Ishikawa (cell line): ENCODE data around the gene TMEM117.

Experiments
- CEBPB ChIP-seq: IDR thresholded peaks from 2 replicates; pipeline ENCODE4 v1.6.1; 2012
- EP300 ChIP-seq: IDR thresholded peaks from 2 replicates; pipeline ENCODE4 v1.6.1; 2012; ENCODE audit warnings: borderline replicate concordance
- MAX ChIP-seq: IDR thresholded peaks from 2 replicates; pipeline ENCODE4 v1.6.1; 2012
- NFIC ChIP-seq: IDR thresholded peaks from 2 replicates; pipeline ENCODE4 v1.6.1; 2012
- RAD21 ChIP-seq: IDR thresholded peaks from 2 replicates; pipeline ENCODE4 v1.6.1; 2012; ENCODE audit warnings: low read depth
- REST ChIP-seq: IDR thresholded peaks from 2 replicates; pipeline ENCODE4 v1.6.1; 2012; ENCODE audit warnings: low read depth, mild to moderate bottlenecking
- TAF1 ChIP-seq: IDR thresholded peaks from 2 replicates; pipeline ENCODE4 v1.6.1; 2012; ENCODE audit warnings: low read depth, mild to moderate bottlenecking
- TEAD4 ChIP-seq: IDR thresholded peaks from 2 replicates; pipeline ENCODE4 v1.6.1; 2012
- YY1 ChIP-seq: IDR thresholded peaks from 2 replicates; pipeline ENCODE4 v1.6.1; 2012; ENCODE audit warnings: low read depth
- TF ChIP-seq, protein P1 (sequence below): IDR thresholded peaks from 2 replicates; pipeline ENCODE4 v1.6.1; 2012

DNA sequence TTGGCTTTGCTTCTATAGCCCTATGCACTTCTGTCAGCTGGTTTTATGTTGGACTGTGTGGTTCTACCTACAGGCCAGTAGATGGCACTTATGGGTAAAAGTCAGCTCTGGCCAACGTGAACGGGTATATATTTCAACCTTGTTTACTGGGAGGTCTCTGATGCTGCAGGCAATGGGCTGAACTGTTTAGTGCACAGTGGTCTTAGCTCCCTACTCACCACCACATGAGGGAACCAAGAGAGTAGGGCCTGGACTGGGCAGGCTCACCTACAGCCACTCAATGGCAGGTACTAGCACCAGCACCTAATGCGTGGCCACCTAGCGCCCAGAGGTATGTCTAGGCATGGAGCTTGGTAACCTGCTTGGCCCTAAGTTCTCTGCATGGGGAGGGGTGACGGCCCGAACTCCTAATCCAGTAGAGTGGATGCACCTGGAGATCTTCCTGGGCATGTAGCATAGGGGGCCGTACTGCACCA, 481.8 kb downstream of the TMEM117 start:
- TF ChIP-seq REST (no peak), EP300 (no peak), MAX (no peak), TAF1 (no peak), YY1 (no peak), CEBPB (no peak), TEAD4 (no peak), RAD21 (peak; percentile 76), NFIC (no peak)
- TF ChIP-seq, protein P1, sequence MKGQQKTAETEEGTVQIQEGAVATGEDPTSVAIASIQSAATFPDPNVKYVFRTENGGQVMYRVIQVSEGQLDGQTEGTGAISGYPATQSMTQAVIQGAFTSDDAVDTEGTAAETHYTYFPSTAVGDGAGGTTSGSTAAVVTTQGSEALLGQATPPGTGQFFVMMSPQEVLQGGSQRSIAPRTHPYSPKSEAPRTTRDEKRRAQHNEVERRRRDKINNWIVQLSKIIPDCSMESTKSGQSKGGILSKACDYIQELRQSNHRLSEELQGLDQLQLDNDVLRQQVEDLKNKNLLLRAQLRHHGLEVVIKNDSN = no peak
